Mucosa of rectum (tissue), 2 donors: ENCODE results near the gene ETS2.
A peak's percentile ranks its signal among the peaks of the same experiment; 100 is the strongest.

Source experiments
- H3K27ac ChIP-seq, 2 donors: one replicate each; pipeline ENCODE4 v1.7.0; 2013; ENCODE audit warnings: inconsistent platforms in 2 of 2, low read depth in 2 of 2, low read length in 2 of 2
- H3K27me3 ChIP-seq, 2 donors: one replicate each; pipeline ENCODE4 v1.7.0; 2013; ENCODE audit warnings: low read length in 2 of 2; ENCODE audit not compliant: control insufficient read depth in 2 of 2, insufficient read depth in 2 of 2
- H3K36me3 ChIP-seq, 2 donors: one replicate each; pipeline ENCODE4 v1.7.0; 2013; ENCODE audit warnings: low read length in 2 of 2; ENCODE audit not compliant: control insufficient read depth in 2 of 2, insufficient read depth in 2 of 2
- H3K4me1 ChIP-seq, 2 donors: one replicate each; pipeline ENCODE4 v1.7.0; 2013; ENCODE audit warnings: low read length in 2 of 2, mild to moderate bottlenecking in 1 of 2; ENCODE audit not compliant: control insufficient read depth in 2 of 2, insufficient read depth in 2 of 2
- H3K4me3 ChIP-seq, 2 donors: one replicate each; pipeline ENCODE4 v1.7.0; 2013; ENCODE audit warnings: low read length in 2 of 2
- H3K9ac ChIP-seq, 2 donors: one replicate each; pipeline ENCODE4 v1.7.0; 2013; ENCODE audit warnings: low read length in 2 of 2, low read depth in 1 of 2, mild to moderate bottlenecking in 1 of 2
- H3K9me3 ChIP-seq, 2 donors: one replicate each; pipeline ENCODE4 v1.7.0; 2013; ENCODE audit warnings: low read length in 2 of 2; ENCODE audit not compliant: control insufficient read depth in 2 of 2
- donor health status: healthy.
- donor health status: Normal muscosa, but diverticular disease.

Gene ETS2

DNA sequence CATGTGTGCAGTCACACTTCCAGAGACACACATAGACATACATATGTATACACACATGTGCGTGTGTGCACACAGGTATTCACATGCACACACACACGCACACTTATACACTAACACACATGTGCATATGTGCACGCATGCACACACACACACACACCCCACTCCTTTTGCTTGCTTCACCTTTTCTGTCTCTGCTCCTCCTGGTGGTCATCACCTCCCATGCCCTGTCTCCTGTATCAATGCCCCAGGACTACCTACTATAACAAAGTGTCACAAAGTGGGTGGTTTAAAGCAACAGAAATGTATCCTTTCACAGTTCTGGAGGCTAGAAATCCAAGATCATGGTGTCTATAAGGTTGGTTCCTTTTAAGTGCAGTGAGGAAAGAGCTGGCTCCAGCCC is 27.4 kb downstream of the ETS2 start:
- Histone ChIP-seq H3K9me3 (no peaks in the 10 kb centered on the region), H3K9ac (no peak overlapping the region), H3K36me3 (no peaks in the 10 kb centered on the region), H3K27me3 (no peaks in the 10 kb centered on the region), H3K4me3 (no peak overlapping the region), H3K27ac (no peak overlapping the region), H3K4me1 (peaks cover 0 to 13% of the 10 kb centered on the region in 2 donors)

DNA sequence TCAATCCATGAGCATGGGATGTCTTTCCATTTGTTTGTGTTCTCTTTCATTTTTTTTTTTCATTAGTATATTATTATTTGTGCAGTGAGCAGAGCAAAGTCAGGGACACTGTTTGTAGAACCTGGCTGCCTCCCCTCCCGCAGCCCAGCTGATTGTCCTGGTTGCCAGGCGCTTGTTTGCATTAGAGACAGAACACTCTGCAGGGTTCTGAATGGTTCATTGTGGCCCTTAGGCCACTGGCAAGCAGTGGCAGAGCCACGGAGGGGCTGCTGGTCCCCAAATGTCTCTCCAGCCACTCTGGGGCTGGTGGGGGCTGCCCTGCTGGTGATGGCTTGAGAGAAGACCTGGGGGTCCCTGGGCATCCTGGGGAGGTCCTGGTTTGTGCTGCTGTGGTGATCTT is 29.0 kb downstream of the ETS2 start:
- Histone ChIP-seq H3K9me3 (no peaks in the 10 kb centered on the region), H3K36me3 (no peaks in the 10 kb centered on the region), H3K27me3 (no peaks in the 10 kb centered on the region), H3K4me3 (no peak overlapping the region), H3K27ac (no peak overlapping the region), H3K9ac (no peak overlapping the region), H3K4me1 (peaks cover 0 to 13% of the 10 kb centered on the region in 2 donors)

DNA sequence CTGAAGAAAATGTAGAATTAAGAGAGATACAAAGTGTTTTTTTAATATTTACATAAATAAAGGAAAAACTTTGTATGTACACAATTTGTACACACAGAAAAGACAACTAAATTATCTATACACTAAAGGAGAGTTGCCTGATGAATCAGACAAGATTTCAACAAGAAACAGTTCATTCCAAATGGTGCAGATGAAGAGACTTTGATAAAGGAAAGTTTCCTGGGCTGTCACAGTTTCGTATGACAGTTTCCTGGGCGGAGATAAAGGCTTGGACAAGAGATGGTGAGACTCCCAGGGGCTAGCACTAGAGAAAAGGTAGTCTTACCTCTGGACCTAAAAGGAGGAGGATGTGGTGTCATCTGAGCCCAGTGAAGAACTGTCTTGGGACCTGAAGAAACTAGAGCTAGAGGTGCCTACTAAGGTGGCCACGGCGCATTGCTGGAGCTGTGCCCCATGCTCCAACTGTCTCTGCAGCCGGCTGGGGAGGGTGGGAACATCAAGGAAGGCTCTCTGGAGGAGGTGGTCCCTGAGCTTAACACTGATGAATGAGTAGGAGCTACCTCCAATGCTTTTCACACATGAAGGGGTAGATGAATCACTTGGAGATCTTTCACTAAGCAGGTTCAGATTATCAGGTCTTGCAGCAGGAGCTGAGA is 32.2 kb downstream of the ETS2 start:
- no peaks in the 10 kb centered on the region for H3K9me3 ChIP-seq
- no peak overlapping the region for H3K27ac ChIP-seq
- H3K4me3 ChIP-seq: no peak overlapping the region
- H3K9ac ChIP-seq: no peak overlapping the region
- H3K4me1 ChIP-seq: no peaks in the 10 kb centered on the region
- H3K27me3 ChIP-seq: no peaks in the 10 kb centered on the region
- no peaks in the 10 kb centered on the region for H3K36me3 ChIP-seq

DNA sequence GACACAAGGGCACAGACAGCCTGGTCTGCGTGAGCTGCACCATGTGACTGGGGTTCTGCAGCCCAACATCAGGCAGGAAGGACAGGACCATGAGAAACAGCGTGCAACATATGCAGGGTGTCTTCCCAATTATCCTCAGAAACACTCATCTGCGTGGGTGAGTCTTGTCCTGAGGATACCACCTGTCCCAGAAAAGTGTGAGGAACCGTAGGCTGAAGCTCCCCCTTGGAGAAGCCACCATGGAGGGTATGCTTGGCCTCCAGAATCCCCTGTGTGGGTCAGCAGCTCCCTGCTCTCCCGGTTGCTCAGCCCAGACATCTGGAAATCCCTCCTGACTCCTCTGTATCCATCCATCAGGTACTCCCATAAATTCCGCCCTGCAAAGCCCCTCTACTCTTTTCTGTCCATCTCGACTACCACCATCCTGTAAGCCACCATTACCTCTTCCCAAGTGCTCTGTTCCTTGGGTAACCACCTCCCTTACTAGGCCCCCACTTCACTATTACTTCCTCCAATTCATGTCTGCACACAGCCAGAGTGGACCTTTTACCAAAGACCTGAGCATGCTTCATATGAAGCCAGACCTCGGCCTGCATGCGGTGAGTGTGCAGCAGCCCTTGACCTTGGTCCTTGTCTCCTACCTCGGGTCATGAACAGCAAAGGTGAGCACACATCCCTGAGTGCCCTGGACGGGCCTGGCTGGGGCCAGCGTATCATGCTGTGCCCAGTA is 33.0 kb downstream of the ETS2 start:
- H3K27me3 ChIP-seq: no peaks in the 10 kb centered on the region
- no peak overlapping the region for H3K4me3 ChIP-seq
- no peak overlapping the region for H3K9ac ChIP-seq
- no peaks in the 10 kb centered on the region for H3K36me3 ChIP-seq
- H3K9me3 ChIP-seq: no peaks in the 10 kb centered on the region
- no peak overlapping the region for H3K27ac ChIP-seq
- no peaks in the 10 kb centered on the region for H3K4me1 ChIP-seq

DNA sequence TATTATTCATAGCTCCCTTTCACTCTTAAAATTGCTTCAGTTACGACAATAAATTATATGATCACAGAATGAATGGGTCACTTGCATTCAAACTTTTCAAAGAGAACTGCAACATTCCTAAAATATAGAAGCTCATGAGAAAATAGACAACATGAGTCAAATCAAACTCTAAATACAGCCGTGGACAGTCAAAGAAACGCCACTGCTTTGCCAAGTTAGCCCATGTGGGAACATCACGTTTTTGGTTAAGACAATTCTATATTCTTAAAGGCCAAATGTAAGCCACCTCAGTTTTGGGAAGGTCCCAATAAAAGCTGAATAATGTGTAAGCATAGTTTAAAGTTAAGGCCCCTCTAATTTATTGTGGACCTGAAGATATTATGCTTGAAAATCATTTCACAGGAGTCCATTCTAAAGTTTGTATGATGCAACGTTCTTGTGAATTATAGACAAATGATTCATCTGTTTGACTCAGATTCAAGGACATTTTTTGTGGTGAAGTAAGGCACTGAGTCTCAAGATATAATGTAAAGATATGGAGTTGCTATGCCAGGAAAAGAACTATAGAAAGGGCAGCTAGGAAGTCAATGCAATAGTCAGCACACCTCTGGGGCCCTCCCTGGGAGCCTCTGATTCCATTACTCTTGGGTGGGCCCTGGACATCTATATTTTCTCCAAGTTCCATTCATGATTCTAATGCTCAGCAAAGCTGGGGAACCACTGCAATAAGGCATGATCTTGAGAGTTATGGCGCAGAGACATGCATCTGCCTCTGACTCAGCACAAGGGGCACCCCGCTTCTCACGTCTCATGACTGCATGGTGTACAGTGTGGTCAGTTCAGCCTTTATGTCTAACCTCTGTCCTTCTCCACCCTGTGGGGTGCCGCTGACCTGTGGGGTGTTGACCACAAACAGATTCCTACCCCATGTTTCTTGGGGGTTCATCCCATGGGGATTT is 33.9 kb downstream of the ETS2 start:
- no peaks in the 10 kb centered on the region for H3K36me3 ChIP-seq

DNA sequence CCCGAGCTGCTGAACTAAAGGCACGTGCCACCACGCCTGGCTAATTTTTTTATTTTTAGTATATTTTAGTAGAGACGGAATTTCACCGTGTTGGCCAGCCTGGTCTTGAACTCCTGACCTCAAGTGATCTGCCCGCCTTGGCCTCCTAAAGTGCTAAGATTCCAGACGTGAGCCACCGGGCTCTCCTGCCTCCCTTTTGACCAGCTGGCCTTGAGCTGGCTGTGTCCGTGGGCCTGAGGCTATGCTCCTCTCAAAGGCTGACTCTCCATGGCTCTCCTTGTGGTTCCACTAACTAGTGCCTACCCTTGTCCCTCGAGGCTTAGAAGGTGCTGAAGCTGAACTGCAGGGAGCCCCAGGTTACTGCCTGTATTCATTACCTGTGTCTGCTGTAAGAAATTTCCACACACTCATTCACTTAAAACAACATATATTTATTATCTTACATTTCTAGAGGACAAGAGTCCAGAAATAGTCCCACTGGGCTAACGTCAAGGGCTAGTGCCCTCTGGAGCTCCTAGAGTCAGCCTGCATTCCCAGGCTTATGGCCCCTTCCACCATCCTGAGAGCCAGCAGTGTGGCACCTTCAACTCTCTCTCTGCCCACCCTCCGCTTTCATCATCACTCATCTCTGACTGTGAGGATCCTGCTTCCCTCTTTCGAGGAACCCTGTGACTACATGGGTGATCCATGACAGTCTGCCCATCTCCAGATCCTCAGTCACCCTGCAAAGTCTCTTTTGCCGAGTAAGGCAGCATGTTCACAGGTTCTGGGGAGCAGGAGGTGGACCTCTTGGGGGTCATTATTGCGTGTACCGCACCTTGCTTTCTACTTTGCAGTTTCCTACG is 34.9 kb downstream of the ETS2 start:
- H3K9me3 ChIP-seq: no peaks in the 10 kb centered on the region
- no peaks in the 10 kb centered on the region for H3K27me3 ChIP-seq
- no peak overlapping the region for H3K9ac ChIP-seq
- no peaks in the 10 kb centered on the region for H3K36me3 ChIP-seq
- no peaks in the 10 kb centered on the region for H3K4me1 ChIP-seq
- no peak overlapping the region for H3K27ac ChIP-seq
- H3K4me3 ChIP-seq: no peak overlapping the region

More for the DNA sequence above, 33.9 kb downstream of the ETS2 start:
- H3K9ac ChIP-seq: no peak overlapping the region
- no peak overlapping the region for H3K4me3 ChIP-seq
- H3K9me3 ChIP-seq: no peaks in the 10 kb centered on the region
- H3K27me3 ChIP-seq: no peaks in the 10 kb centered on the region
- no peaks in the 10 kb centered on the region for H3K4me1 ChIP-seq
- peak overlapping the region in 1 of 2 donors; percentile 3 for H3K27ac ChIP-seq

DNA sequence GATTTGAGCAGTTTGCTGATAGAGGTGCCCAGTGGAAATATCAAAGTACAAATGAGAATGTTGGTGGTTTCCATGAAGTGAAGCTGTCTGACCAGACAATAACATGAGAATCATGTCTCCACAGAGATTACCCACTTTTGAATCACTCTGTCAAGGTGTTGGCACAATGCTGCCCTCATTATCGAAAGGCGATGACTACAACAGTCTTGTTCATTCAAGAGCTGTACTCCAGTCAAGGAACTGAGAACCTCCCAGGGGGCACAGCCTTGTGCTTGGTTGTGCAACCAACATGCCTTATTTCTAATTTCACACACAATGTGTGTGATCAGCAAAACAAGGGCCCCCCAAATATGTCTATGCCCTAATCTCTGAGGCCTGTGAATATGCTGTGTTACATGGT is 35.7 kb downstream of the ETS2 start:
- H3K4me3 ChIP-seq: no peak overlapping the region
- no peaks in the 10 kb centered on the region for H3K27me3 ChIP-seq
- no peaks in the 10 kb centered on the region for H3K36me3 ChIP-seq
- H3K4me1 ChIP-seq: no peaks in the 10 kb centered on the region
- no peak overlapping the region for H3K9ac ChIP-seq
- no peaks in the 10 kb centered on the region for H3K9me3 ChIP-seq
- no peak overlapping the region for H3K27ac ChIP-seq

DNA sequence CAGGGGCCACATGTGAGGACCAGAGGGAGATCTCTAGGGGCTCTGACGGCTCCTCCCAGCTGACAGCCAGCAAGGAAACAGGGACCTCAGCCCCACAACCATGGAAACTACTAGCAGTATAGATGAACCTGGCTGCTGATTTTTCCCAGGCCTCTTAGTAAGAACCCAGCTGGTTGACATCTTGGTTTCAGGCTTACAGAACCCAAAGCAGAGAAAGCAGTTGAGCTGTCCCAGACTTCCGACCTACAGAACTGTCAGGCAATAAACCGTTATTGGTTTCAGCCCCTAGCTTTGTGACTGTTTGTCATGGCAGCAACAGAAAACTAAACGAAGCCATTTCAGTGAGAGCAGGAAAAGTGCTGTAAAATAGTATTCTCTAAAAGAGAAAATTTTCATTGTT is 36.4 kb downstream of the ETS2 start:
- H3K9me3 ChIP-seq: no peaks in the 10 kb centered on the region

DNA sequence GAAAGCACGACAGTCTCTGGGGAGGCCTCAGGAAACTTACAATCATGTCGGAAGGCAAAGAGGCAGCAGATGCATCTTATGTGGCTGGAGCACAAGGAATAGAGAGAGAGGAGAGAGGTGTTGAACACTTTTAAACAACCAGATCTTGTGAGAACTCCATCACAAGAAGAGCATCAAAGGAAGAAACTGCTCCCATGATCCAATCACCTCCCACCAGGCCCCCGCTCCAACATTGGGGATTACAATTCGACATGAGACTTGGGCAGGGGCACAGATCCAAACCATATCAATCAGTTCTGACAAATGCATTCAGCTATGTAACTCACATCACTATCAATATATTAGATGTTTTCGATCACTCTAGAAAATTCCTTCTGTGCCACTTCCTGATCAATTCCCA is 37.6 kb downstream of the ETS2 start:
- no peak overlapping the region for H3K4me3 ChIP-seq
- no peaks in the 10 kb centered on the region for H3K36me3 ChIP-seq
- no peaks in the 10 kb centered on the region for H3K27me3 ChIP-seq
- no peaks in the 10 kb centered on the region for H3K4me1 ChIP-seq
- no peak overlapping the region for H3K9ac ChIP-seq
- no peaks in the 10 kb centered on the region for H3K9me3 ChIP-seq
- no peak overlapping the region for H3K27ac ChIP-seq

More for the DNA sequence above, 36.4 kb downstream of the ETS2 start:
- Histone ChIP-seq H3K27ac (no peak overlapping the region), H3K27me3 (no peaks in the 10 kb centered on the region), H3K4me3 (no peak overlapping the region), H3K9ac (no peak overlapping the region), H3K36me3 (no peaks in the 10 kb centered on the region), H3K4me1 (no peaks in the 10 kb centered on the region)
